Thyroid gland (tissue), 4 donors: ENCODE data around the gene NHERF2. TPM values are rescaled to one million over a fixed set of nuclear protein-coding genes. Genes with fewer than 3 reads are reported as not detected.

ENCODE experiments used
- DNase-seq, 2 donors: peaks; one replicate each; pipeline ENCODE4 v3.0.0-alpha.2; 2019
- H3K27ac ChIP-seq, 3 donors: fragments of 200-600 bp; sonication (generic); 1 replicate in 2 of 3; 2 replicates in 1 of 3; pipeline ENCODE4 v1.5.1; 2016 to 2019; ENCODE audit warnings: mild to moderate bottlenecking in 1 of 3, moderate library complexity in 1 of 3
- H3K27me3 ChIP-seq: fragments of 200-600 bp; sonication (generic); one replicate; pipeline ENCODE4 v1.5.1; 2019
- H3K36me3 ChIP-seq, 2 donors: fragments of 200-600 bp; sonication (generic); one replicate each; pipeline ENCODE4 v1.5.1; 2016 to 2019
- H3K4me1 ChIP-seq, 2 donors: fragments of 200-600 bp; sonication (generic); one replicate each; pipeline ENCODE4 v1.5.1; 2017 to 2019
- H3K4me3 ChIP-seq, 3 donors: fragments of 200-600 bp; sonication (generic); replicated peaks in 1 of 3; 1 replicate in 2 of 3; 2 replicates in 1 of 3; pipeline ENCODE4 v1.5.1; 2016; ENCODE audit warnings: mild to moderate bottlenecking in 1 of 3
- H3K9me3 ChIP-seq: fragments of 200-600 bp; sonication (generic); one replicate; pipeline ENCODE4 v1.5.1; 2017
- POLR2A ChIP-seq, 2 donors: fragments of 450-650 bp; IDR thresholded peaks; one replicate each; pipeline ENCODE4 v1.6.1; 2017; ENCODE audit warnings: antibody characterized with exemption in 2 of 2, mild to moderate bottlenecking in 2 of 2, moderate library complexity in 1 of 2
- WGBS, 2 donors: methylation state at CpG; one replicate each; pipeline ENCODE4 v1.1.5; 2017; 5-methylcytosine and 5-hydroxymethylcytosine counted together
- intact Hi-C: fragments of 100-400 bp; cut with DNase I; formaldehyde crosslinking; loops from one replicate; pipeline ENCODE4 v1.15.1; 2023
- total RNA-seq, 4 donors: library from RNA; depleted of rRNA; stranded (reverse); fragments of >200 nt; gene quantifications; one replicate each; pipeline ENCODE4 v1.2.3, GENCODE V29; 2016
- TF ChIP-seq, protein P1 (sequence below), 6 experiments: fragments of 200-600 bp in 3 of 6; fragments of 450-650 bp in 3 of 6; sonication (generic) in 3 of 6; IDR thresholded peaks; one replicate each; pipeline ENCODE4 v1.5.1; 2016 to 2019; ENCODE audit warnings: antibody characterized with exemption in 6 of 6, mild to moderate bottlenecking in 2 of 6, inconsistent platforms in 1 of 6, moderate library complexity in 1 of 6

The NHERF2 gene
- total RNA-seq, 4 donors from 2014 or later: 73.8 to 146 (median 81.6) TPM

- TF ChIP-seq POLR2A (IDR thresholded peaks at IDR 0.05): no peak
- TF ChIP-seq, protein P1, sequence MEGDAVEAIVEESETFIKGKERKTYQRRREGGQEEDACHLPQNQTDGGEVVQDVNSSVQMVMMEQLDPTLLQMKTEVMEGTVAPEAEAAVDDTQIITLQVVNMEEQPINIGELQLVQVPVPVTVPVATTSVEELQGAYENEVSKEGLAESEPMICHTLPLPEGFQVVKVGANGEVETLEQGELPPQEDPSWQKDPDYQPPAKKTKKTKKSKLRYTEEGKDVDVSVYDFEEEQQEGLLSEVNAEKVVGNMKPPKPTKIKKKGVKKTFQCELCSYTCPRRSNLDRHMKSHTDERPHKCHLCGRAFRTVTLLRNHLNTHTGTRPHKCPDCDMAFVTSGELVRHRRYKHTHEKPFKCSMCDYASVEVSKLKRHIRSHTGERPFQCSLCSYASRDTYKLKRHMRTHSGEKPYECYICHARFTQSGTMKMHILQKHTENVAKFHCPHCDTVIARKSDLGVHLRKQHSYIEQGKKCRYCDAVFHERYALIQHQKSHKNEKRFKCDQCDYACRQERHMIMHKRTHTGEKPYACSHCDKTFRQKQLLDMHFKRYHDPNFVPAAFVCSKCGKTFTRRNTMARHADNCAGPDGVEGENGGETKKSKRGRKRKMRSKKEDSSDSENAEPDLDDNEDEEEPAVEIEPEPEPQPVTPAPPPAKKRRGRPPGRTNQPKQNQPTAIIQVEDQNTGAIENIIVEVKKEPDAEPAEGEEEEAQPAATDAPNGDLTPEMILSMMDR (IDR thresholded peaks at IDR 0.05): no peak
- DNase-seq: no peak
- no peaks in the 10 kb centered on the region for H3K9me3 ChIP-seq
- peaks cover 12 to 21% of the 10 kb centered on the region in 2 donors for H3K4me1 ChIP-seq
- H3K36me3 ChIP-seq: peaks cover 39 to 44% of the 10 kb centered on the region in 2 donors
- no peak overlapping the region for H3K27ac ChIP-seq
- no peaks in the 10 kb centered on the region for H3K27me3 ChIP-seq
- H3K4me3 ChIP-seq: no peak overlapping the region
- intact Hi-C loops: no loop called here
- 95 to 98% methylated on average over 14 to 16 of the region's 20 CpGs for WGBS, 2 donors
Observed at GRCh38 chr16:2074071-2074470, 47.4 kb downstream of the NHERF2 start.

DNA sequence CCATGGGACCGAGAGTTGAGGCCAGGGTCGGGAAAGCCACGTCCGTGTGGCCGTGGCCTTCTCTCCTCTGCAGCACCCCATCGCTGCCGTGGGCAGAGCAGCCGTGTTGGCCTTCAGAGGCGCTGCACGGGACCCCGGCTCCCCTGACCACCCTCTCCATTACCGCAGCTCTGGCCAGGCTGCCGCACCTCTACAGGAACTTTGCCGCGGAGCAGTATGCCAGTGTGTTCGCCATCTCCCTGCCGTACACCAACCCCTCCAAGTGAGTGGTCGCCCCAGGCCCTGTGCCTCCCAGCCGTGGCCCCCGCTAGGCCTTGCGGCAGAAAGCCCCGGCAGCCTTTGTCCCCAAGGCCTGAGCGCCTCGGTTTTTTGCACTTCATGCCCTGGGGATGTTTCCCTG, 48.9 kb downstream of the NHERF2 start:
- WGBS, 2 donors: 94 to 95% methylated on average over 13 to 24 of the region's 24 CpGs
- H3K4me3 ChIP-seq: no peak overlapping the region
- intact Hi-C loops: no loop called here
- peaks cover 12 to 21% of the 10 kb centered on the region in 2 donors for H3K4me1 ChIP-seq
- no peak for TF ChIP-seq POLR2A (IDR thresholded peaks at IDR 0.05)
- TF ChIP-seq, protein P1 (IDR thresholded peaks at IDR 0.05): no peak
- DNase-seq: no peak
- no peak overlapping the region for H3K27ac ChIP-seq
- H3K9me3 ChIP-seq: no peaks in the 10 kb centered on the region
- no peaks in the 10 kb centered on the region for H3K27me3 ChIP-seq
- H3K36me3 ChIP-seq: peaks cover 42 to 51% of the 10 kb centered on the region in 2 donors

DNA sequence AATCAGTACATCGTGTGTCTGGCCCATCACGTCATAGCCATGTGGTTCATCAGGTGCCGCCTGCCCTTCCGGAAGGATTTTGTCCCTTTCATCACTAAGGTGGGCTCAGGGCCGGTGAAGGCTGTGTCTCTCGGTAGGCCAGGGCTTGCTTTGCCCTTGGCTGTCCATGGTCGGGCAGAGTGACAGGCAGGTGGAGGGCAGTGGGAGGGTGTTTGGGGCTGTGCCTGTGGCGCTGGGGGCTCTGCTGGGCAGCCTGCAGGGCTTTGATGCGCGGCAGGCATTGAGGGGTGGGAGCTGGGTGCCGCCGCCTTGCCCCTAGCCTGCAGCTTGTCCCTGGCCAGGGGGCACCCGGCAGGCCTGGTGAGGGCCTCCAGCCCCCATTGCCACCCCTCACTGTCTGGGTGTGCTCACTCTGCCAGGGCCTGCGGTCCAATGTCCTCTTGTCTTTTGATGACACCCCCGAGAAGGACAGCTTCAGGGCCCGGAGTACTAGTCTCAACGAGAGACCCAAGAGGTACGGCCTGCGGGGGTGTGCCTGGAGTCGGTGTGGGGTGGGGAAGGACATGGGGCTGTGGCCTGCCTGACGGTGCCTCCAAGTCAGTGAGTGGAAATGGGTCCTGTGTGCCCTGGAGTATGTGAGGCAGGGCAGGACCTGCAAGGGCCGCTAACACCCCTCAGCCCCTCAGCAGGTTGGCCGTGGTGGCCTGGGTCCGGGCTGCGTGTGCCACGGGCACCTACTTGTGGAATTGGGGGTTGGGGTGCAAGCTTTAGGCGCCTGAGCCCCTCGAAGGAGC, 49.6 kb downstream of the NHERF2 start:
- Histone ChIP-seq H3K36me3 (peaks cover 42 to 51% of the 10 kb centered on the region in 2 donors), H3K4me1 (peaks cover 12 to 21% of the 10 kb centered on the region in 2 donors), H3K4me3 (no peak overlapping the region), H3K27ac (no peak overlapping the region), H3K9me3 (no peaks in the 10 kb centered on the region), H3K27me3 (no peaks in the 10 kb centered on the region)
- DNase-seq: no peak
- 94 to 96% methylated on average over 11 to 23 of the region's 28 CpGs for WGBS, 2 donors
- intact Hi-C loops: no loop called here
- no peak for TF ChIP-seq POLR2A (IDR thresholded peaks at IDR 0.05)
- TF ChIP-seq, protein P1 (IDR thresholded peaks at IDR 0.05): no peak

GRCh38 chr16:2077016-2077415, 50.3 kb downstream of the NHERF2 start:
- Histone ChIP-seq H3K4me1 (peaks cover 12 to 18% of the 10 kb centered on the region in 2 donors), H3K27me3 (no peaks in the 10 kb centered on the region), H3K27ac (no peak overlapping the region), H3K9me3 (no peaks in the 10 kb centered on the region), H3K4me3 (no peak overlapping the region), H3K36me3 (peaks cover 44 to 54% of the 10 kb centered on the region in 2 donors)
- TF ChIP-seq, protein P1 (IDR thresholded peaks at IDR 0.05): no peak
- no peak for TF ChIP-seq POLR2A (IDR thresholded peaks at IDR 0.05)
- intact Hi-C loops: no loop called here
- DNase-seq: no peak
- WGBS, 2 donors: 90 to 91% methylated on average over 16 to 17 of the region's 17 CpGs

GRCh38 chr16:2077696-2078095, 51.0 kb downstream of the NHERF2 start:
- TF ChIP-seq POLR2A (IDR thresholded peaks at IDR 0.05): no peak
- TF ChIP-seq, protein P1 (IDR thresholded peaks at IDR 0.05): no peak
- Histone ChIP-seq H3K27me3 (no peaks in the 10 kb centered on the region), H3K27ac (no peak overlapping the region), H3K4me1 (peaks cover 7 to 12% of the 10 kb centered on the region in 2 donors), H3K9me3 (no peaks in the 10 kb centered on the region), H3K36me3 (peaks cover 47 to 61% of the 10 kb centered on the region in 2 donors), H3K4me3 (no peak overlapping the region)
- WGBS, 2 donors: 95 to 97% methylated on average over 9 to 14 of the region's 21 CpGs
- intact Hi-C loops: no loop called here
- DNase-seq: no peak
